GM18861 (cell line): ENCODE measurements around the gene SENP2.

Experiments
- ATAC-seq: cut with Tn5 transposase; IDR thresholded peaks from one replicate; pipeline ENCODE4 v1.9.1; 2021; ENCODE audit not compliant: unreplicated experiment

The SENP2 gene

DNA sequence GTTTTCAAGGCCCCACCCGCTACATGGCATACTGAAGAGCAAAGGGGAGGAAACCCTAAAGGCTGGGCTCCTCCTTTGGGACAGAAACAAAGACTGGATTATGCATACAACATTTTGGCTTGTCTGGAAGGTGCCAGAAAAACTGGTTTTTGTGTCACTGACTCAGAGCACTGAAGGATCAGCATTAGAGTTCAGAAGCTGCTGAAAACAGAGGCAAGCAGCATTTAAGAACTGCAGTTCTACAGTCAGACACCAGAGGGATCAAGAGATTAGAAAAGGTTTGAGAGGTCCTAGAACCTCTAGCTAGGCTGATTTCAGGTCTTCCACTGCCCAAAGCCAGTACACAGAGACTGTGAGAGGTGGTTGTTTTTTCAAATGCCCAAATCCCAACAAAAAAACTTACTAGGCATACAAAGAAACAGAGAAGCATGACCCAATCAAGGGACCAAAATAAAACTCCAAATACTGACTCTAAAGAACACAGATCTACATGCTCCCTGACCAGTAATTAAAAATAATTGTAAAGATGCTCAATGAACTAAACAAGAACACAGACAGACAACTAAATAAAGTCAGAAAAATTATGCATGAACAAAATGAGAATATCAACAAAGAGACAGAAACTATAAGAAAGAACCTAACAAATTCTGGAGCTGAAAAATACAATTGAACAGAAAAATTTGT is 91.2 kb downstream of the SENP2 start:
- ATAC-seq = no peak

DNA sequence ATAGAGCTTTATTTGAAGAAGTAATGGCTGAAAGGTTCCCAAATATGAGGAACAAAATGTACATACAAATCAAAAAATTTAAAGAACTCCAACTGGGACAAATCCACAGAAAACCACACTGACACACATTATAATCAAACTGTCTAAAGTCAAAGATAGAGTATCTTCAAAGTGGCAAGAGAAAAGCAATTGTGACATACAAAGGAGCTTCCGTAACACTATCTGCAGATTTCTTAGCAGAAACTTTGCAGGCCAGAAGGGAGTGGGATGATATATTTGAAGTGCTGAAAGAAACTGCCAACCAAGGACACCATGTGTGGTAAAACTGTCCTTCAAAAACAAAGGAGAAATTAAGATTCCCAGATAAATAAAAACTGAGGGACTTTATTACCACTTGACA is 91.9 kb downstream of the SENP2 start:
- no peak for ATAC-seq

DNA sequence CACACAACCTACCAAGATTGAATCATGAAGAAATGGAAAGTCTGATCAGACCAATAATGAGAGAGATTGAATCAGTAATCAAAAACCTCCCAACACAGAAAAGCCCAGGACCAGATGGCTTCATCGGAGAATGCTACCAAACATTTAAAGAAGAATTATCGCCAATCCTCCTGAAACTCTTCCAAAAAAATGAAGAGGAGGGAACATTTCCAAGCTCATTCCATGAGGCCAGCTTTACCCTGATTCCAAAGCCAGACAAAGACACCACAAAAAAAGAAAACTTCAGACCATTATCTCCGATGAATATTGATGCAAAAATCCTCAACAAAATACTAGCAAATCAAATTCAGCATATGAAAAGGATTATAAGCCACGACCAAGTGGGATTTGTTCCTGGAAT is 94.1 kb downstream of the SENP2 start:
- no peak for ATAC-seq
